Esophagus (tissue), 2 donors: ENCODE measurements around the gene NHEJ1. TPM values are rescaled to one million over a fixed set of nuclear protein-coding genes. Genes with fewer than 3 reads are reported as not detected.

Experiments used
- H3K27ac ChIP-seq, 2 donors: one replicate each; pipeline ENCODE4 v1.5.1; 2013; ENCODE audit warnings: low read depth in 2 of 2, mild to moderate bottlenecking in 2 of 2, inconsistent platforms in 1 of 2, low read length in 1 of 2, moderate library complexity in 1 of 2
- H3K27me3 ChIP-seq, 2 donors: one replicate each; pipeline ENCODE4 v1.6.1; 2013; ENCODE audit warnings: low read length in 2 of 2, control low read depth in 1 of 2, mild to moderate bottlenecking in 1 of 2; ENCODE audit not compliant: insufficient read depth in 2 of 2, control insufficient read depth in 1 of 2
- H3K36me3 ChIP-seq, 2 donors: one replicate each; pipeline ENCODE4 v1.6.1; 2013; ENCODE audit warnings: low read length in 1 of 2; ENCODE audit not compliant: control insufficient read depth in 2 of 2, insufficient read depth in 2 of 2
- H3K4me1 ChIP-seq, 2 donors: one replicate each; pipeline ENCODE4 v1.6.1; 2013; ENCODE audit warnings: low read length in 1 of 2; ENCODE audit not compliant: control insufficient read depth in 2 of 2, insufficient read depth in 2 of 2
- H3K4me3 ChIP-seq, 2 donors: one replicate each; pipeline ENCODE4 v1.5.1; 2013; ENCODE audit warnings: low read length in 2 of 2, mild to moderate bottlenecking in 2 of 2, low read depth in 1 of 2, moderate library complexity in 1 of 2
- H3K9me3 ChIP-seq, 2 donors: one replicate each; pipeline ENCODE4 v1.6.1; 2013; ENCODE audit warnings: mild to moderate bottlenecking in 2 of 2, low read depth in 1 of 2, low read length in 1 of 2, moderate library complexity in 1 of 2; ENCODE audit not compliant: control insufficient read depth in 2 of 2, insufficient read depth in 1 of 2
- WGBS, 2 donors: extraction: QIAGEN DNeasy Blood & Tissue Kit; methylation state at CpG; one replicate each; pipeline ENCODE4 v1.1.7; 2013; 5-methylcytosine and 5-hydroxymethylcytosine counted together
- polyA plus RNA-seq, 2 donors: library from polyadenylated mRNA; stranded (reverse); fragments of 200-250 nt; gene quantifications; one replicate each; pipeline ENCODE4 v1.2.3, GENCODE V29; 2013
- donor health status: healthy with polysubstance abuse.
- donor health status: Bipolar disorder and iron deficiency.

Gene NHEJ1
- polyA plus RNA-seq, 2 donors: 4.4 to 5.9 TPM

DNA sequence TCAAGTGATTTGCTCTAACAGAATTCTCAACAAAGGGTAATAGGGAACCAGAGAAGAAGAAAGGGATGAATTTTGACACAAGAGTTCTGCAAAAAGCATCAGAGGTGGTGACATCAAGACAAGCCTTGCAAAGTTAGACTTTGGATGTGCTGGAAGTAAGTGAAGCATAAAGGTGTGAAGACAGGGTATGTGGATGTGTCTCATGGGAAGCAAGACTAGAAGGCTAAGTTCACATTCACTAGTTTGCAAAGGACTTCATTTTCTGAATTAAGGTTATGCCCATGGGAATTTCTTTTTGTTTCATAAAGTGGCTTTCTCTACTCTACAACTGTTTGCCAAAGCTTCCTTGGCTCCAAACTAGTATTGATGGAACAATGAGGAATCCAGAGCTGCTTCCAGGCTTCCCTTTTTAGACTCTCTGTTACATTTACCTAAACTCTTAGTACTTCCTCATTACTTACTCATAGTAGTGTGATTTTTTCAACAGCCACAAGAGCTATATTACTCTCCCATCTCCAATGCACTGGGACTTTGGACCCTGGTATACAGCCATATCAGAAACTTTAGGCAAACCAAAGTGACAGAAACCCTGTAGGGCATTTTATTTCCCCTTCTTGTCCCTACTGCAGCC lies 78.8 kb downstream of the NHEJ1 start:
- H3K4me3 ChIP-seq: no peak overlapping the region
- H3K36me3 ChIP-seq: peaks cover 0 to 3% of the 10 kb centered on the region in 2 donors
- no peaks in the 10 kb centered on the region for H3K27me3 ChIP-seq
- H3K27ac ChIP-seq: no peak overlapping the region
- no peaks in the 10 kb centered on the region for H3K4me1 ChIP-seq
- no peaks in the 10 kb centered on the region for H3K9me3 ChIP-seq

GRCh38 chr2:219081096-219081495 lies 79.5 kb downstream of the NHEJ1 start:
- WGBS, 2 donors: 81 to 86% methylated on average over 7 of the region's 7 CpGs
- no peaks in the 10 kb centered on the region for H3K9me3 ChIP-seq
- no peak overlapping the region for H3K4me3 ChIP-seq
- no peak overlapping the region for H3K27ac ChIP-seq
- no peaks in the 10 kb centered on the region for H3K27me3 ChIP-seq
- peaks cover 0 to 5% of the 10 kb centered on the region in 2 donors for H3K36me3 ChIP-seq
- no peaks in the 10 kb centered on the region for H3K4me1 ChIP-seq

DNA sequence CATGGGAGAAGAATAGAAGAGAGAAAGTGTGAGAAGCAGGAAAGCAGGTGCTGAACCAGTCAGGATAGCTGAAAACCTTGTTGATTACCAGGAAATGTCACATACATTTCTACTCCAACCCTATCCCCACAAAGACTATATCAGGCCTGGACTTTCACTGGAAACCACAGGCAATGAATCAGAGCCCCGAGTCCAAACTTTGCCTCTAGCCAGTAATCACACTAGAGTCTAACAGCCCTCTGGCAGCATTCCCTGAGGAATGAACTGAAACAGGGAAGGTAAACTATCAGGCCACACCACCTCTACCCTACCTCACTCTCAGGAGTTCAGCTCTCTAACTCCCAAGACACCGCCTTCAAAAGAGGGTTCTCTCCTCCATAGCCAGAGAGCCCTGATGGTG lies 81.2 kb downstream of the NHEJ1 start:
- no peaks in the 10 kb centered on the region for H3K27me3 ChIP-seq
- peaks cover 0 to 8% of the 10 kb centered on the region in 2 donors for H3K36me3 ChIP-seq
- 79 to 88% methylated on average over 2 of the region's 2 CpGs for WGBS, 2 donors
- no peak overlapping the region for H3K27ac ChIP-seq
- no peaks in the 10 kb centered on the region for H3K4me1 ChIP-seq
- no peaks in the 10 kb centered on the region for H3K9me3 ChIP-seq
- no peak overlapping the region for H3K4me3 ChIP-seq

- no peaks in the 10 kb centered on the region for H3K9me3 ChIP-seq
- no peaks in the 10 kb centered on the region for H3K4me1 ChIP-seq
- H3K27ac ChIP-seq: no peak overlapping the region
- H3K4me3 ChIP-seq: no peak overlapping the region
- WGBS, 2 donors: 90 to 95% methylated on average over 4 of the region's 4 CpGs
- no peaks in the 10 kb centered on the region for H3K27me3 ChIP-seq
- peaks cover 0 to 8% of the 10 kb centered on the region in 2 donors for H3K36me3 ChIP-seq
Measured at GRCh38 chr2:219078951-219079350, 81.7 kb downstream of the NHEJ1 start.

GRCh38 chr2:219078126-219078525 lies 82.5 kb downstream of the NHEJ1 start:
- no peak overlapping the region for H3K4me3 ChIP-seq
- no peaks in the 10 kb centered on the region for H3K27me3 ChIP-seq
- H3K36me3 ChIP-seq: peaks cover 0 to 9% of the 10 kb centered on the region in 2 donors
- 84 to 92% methylated on average over 3 of the region's 3 CpGs for WGBS, 2 donors
- H3K4me1 ChIP-seq: no peaks in the 10 kb centered on the region
- no peaks in the 10 kb centered on the region for H3K9me3 ChIP-seq
- H3K27ac ChIP-seq: no peak overlapping the region

DNA sequence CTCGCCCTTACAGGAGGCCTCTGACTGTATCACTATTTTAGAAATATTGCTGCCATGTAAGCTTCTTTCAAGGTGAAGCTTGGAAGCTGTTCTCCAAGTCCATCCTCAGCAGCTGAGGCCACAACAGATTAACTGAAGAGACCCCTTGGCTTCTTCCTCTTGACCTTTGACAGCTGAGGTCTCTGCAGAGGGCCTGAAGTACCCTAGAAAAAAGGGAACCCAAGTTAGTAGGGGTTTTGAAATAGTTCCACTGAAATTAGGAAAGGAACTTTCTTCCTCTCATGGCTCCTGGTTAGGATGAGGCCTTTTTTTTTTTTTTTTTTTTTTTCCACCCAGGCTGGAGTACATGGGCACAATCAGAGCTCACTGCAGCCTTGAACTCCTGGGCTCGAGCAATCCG lies 84.4 kb downstream of the NHEJ1 start:
- WGBS, 2 donors: 95 to 97% methylated on average over 3 of the region's 3 CpGs
- peaks cover 0 to 10% of the 10 kb centered on the region in 2 donors for H3K36me3 ChIP-seq
- no peaks in the 10 kb centered on the region for H3K9me3 ChIP-seq
- no peak overlapping the region for H3K4me3 ChIP-seq
- no peaks in the 10 kb centered on the region for H3K4me1 ChIP-seq
- no peak overlapping the region for H3K27ac ChIP-seq
- no peaks in the 10 kb centered on the region for H3K27me3 ChIP-seq

DNA sequence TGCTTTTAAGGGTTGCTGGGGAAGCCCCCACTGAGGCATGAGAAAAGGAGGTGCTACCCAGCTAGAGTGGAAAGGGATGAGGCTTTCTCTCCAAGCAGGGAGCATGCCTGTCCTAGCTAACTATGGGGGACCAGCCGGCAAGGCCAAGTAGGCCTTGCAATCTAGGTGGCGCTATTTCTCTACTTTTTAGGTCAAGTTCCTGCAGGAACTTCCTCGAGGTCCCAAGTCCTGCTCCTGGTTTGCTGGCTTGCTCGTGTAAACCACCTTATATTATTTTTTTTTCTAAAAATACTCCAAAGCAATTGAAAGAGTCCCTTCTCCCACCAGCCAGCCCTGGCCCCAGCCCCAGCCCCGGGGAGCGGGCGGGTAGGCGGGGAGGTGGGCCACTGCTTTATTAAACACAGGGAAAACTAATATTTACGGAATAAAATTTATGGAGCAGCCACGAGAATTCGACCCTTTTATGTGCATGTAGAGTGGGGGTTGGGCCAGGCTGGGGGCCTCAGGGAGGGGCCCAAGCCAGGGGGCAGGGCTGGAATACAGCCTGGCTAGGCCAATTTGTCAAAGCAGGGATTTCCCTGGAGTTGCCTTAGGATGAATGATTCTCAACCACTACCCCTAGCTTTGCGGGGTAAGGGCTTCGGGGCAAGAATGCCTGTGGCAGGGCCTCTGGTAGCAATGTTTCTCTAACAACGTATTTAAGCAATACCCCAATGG lies 87.0 kb downstream of the NHEJ1 start:
- no peaks in the 10 kb centered on the region for H3K27me3 ChIP-seq
- no peaks in the 10 kb centered on the region for H3K9me3 ChIP-seq
- H3K36me3 ChIP-seq: peaks cover 0 to 10% of the 10 kb centered on the region in 2 donors
- no peak overlapping the region for H3K27ac ChIP-seq
- no peak overlapping the region for H3K4me3 ChIP-seq
- 57 to 62% methylated on average over 14 of the region's 14 CpGs for WGBS, 2 donors
- no peaks in the 10 kb centered on the region for H3K4me1 ChIP-seq

- H3K4me1 ChIP-seq: no peaks in the 10 kb centered on the region
- no peaks in the 10 kb centered on the region for H3K9me3 ChIP-seq
- H3K4me3 ChIP-seq: no peak overlapping the region
- peaks cover 0 to 10% of the 10 kb centered on the region in 2 donors for H3K36me3 ChIP-seq
- H3K27ac ChIP-seq: no peak overlapping the region
- no peaks in the 10 kb centered on the region for H3K27me3 ChIP-seq
- WGBS, 2 donors: 88 to 90% methylated on average over 9 of the region's 9 CpGs
Measured at GRCh38 chr2:219072741-219073250, 87.8 kb downstream of the NHEJ1 start.

GRCh38 chr2:219071131-219071816 lies 89.3 kb downstream of the NHEJ1 start:
- Histone ChIP-seq H3K27ac (no peak overlapping the region), H3K36me3 (peaks cover 0 to 5% of the 10 kb centered on the region in 2 donors), H3K9me3 (no peaks in the 10 kb centered on the region), H3K27me3 (no peaks in the 10 kb centered on the region), H3K4me3 (no peak overlapping the region), H3K4me1 (no peaks in the 10 kb centered on the region)
- 59 to 72% methylated on average over 6 of the region's 6 CpGs for WGBS, 2 donors
